GM23338 (cell line): ENCODE results near the gene NAP1L4. TPM values are rescaled to one million over a fixed set of nuclear protein-coding genes. Genes with fewer than 3 reads are reported as not detected.

Source experiments
- ATAC-seq: fragments of 200-7000 bp; cut with Tn5 transposase; 3 replicates; pipeline ENCODE4 v1.9.1; 2020
- DNase-seq: peaks from one replicate; pipeline ENCODE4 v3.0.0-alpha.2; 2015; ENCODE audit warnings: low spot score
- H2AFZ ChIP-seq: fragments of 200-600 bp; sonication (generic); 2 replicates; pipeline ENCODE4 v1.8.0; 2016; ENCODE audit warnings: antibody characterized with exemption, mild to moderate bottlenecking, moderate library complexity
- H3F3A ChIP-seq: fragments of 200-600 bp; sonication (generic); replicated peaks from 2 replicates; pipeline ENCODE4 v1.8.0; 2017; ENCODE audit warnings: antibody characterized with exemption, mixed run types, low read depth
- H3K27ac ChIP-seq: fragments of 200-600 bp; sonication (generic); 2 replicates; pipeline ENCODE4 v1.6.1; 2016; ENCODE audit warnings: low read depth
- H3K27me3 ChIP-seq: fragments of 200-600 bp; sonication (generic); 2 replicates; pipeline ENCODE4 v1.8.0; 2016; ENCODE audit warnings: mild to moderate bottlenecking, mixed run types, moderate library complexity; ENCODE audit not compliant: insufficient read depth
- H3K36me3 ChIP-seq: fragments of 200-600 bp; sonication (generic); 2 replicates; pipeline ENCODE4 v1.8.0; 2016; ENCODE audit warnings: mild to moderate bottlenecking; ENCODE audit not compliant: insufficient read depth
- H3K4me1 ChIP-seq: fragments of 200-600 bp; sonication (generic); 2 replicates; pipeline ENCODE4 v1.8.0; 2016; ENCODE audit warnings: mild to moderate bottlenecking, moderate library complexity; ENCODE audit not compliant: insufficient read depth
- H3K4me2 ChIP-seq: fragments of 200-600 bp; sonication (generic); 2 replicates; pipeline ENCODE4 v1.7.1; 2017; ENCODE audit warnings: mixed run types
- H3K4me3 ChIP-seq: fragments of 200-600 bp; sonication (generic); 2 replicates; pipeline ENCODE4 v1.6.1; 2016; ENCODE audit warnings: mixed run types
- H3K79me2 ChIP-seq: fragments of 200-600 bp; sonication (generic); replicated peaks from 2 replicates; pipeline ENCODE4 v1.8.0; 2017; ENCODE audit warnings: mild to moderate bottlenecking; ENCODE audit not compliant: insufficient read depth
- H3K9me2 ChIP-seq: fragments of 200-600 bp; sonication (generic); 2 replicates; pipeline ENCODE4 v1.8.0; 2017; ENCODE audit not compliant: insufficient read depth
- H4K20me1 ChIP-seq: fragments of 200-600 bp; sonication (generic); replicated peaks from 2 replicates; pipeline ENCODE4 v1.8.0; 2017; ENCODE audit warnings: mild to moderate bottlenecking; ENCODE audit not compliant: insufficient read depth
- H3K27ac Mint-ChIP-seq: 2 replicates; pipeline ENCODE4 v1.8.0; 2020; ENCODE audit warnings: inconsistent platforms, mild to moderate bottlenecking, moderate library complexity, mixed read lengths
- H3K27me3 Mint-ChIP-seq: 3 replicates; pipeline ENCODE4 v1.8.0; 2022; ENCODE audit warnings: low read depth, mild to moderate bottlenecking, moderate library complexity, mixed read lengths, inconsistent platforms; ENCODE audit not compliant: insufficient read depth, poor library complexity
- H3K36me3 Mint-ChIP-seq: 3 replicates; pipeline ENCODE4 v1.8.0; 2021; ENCODE audit warnings: low read depth, mild to moderate bottlenecking, inconsistent platforms, moderate library complexity, mixed read lengths
- H3K4me1 Mint-ChIP-seq: 3 replicates; pipeline ENCODE4 v1.8.0; 2020; ENCODE audit warnings: mild to moderate bottlenecking, inconsistent platforms, mixed read lengths
- H3K4me3 Mint-ChIP-seq: 3 replicates; pipeline ENCODE4 v1.8.0; 2021; ENCODE audit warnings: moderate library complexity, mild to moderate bottlenecking, inconsistent platforms, mixed read lengths
- H3K9me3 Mint-ChIP-seq: 3 replicates; pipeline ENCODE4 v1.8.0; 2020; ENCODE audit warnings: moderate library complexity, mild to moderate bottlenecking, inconsistent platforms, mixed read lengths
- EZH2phosphoT487 ChIP-seq: fragments of 200-600 bp; sonication (generic); IDR thresholded peaks from one replicate; pipeline ENCODE4 v1.8.1; 2018; ENCODE audit warnings: antibody characterized with exemption; ENCODE audit not compliant: unreplicated experiment
- REST ChIP-seq: IDR thresholded peaks from one replicate; pipeline ENCODE4 v1.6.1; 2018; ENCODE audit warnings: antibody characterized with exemption; ENCODE audit not compliant: unreplicated experiment
- ZNF462 ChIP-seq: fragments of 250-450 bp; sonication (Bioruptor Pico); IDR thresholded peaks from 2 replicates; pipeline ENCODE4 v1.5.0; 2020; ENCODE audit warnings: mild to moderate bottlenecking, moderate library complexity
- polyA plus RNA-seq: library from polyadenylated mRNA; unstranded; fragments of >200 nt; fragmentation: Nextera tagmentation; extraction: Ambion mirVana; gene quantifications from 2 replicates; pipeline ENCODE4 v1.2.1, GENCODE V29; 2016
- total RNA-seq: library from RNA; depleted of rRNA; stranded (reverse); fragments of >200 nt; shearing (Covaris generic); gene quantifications from 2 replicates; pipeline ENCODE4 v1.2.3, GENCODE V29; 2014

The NAP1L4 gene
- total and polyA plus RNA-seq, 2 experiments from 2014 or later = 181 to 189 TPM

GRCh38 chr11:2940921-2941821 lies 51.0 kb downstream of the NAP1L4 start:
- Mint-ChIP-seq H3K9me3 (peaks cover 40% of the 10 kb centered on the region), H3K27ac (0 out of 2 replicates have a peak overlapping the region, but pooled peaks have one; percentile 18), H3K27me3 (peaks cover 40% of the 10 kb centered on the region), H3K4me3 (no peak overlapping the region), H3K36me3 (peaks cover 53% of the 10 kb centered on the region), H3K4me1 (peaks cover 16% of the 10 kb centered on the region)
- Histone ChIP-seq H3F3A (peaks cover 22% of the 10 kb centered on the region), H3K36me3 (no peaks in the 10 kb centered on the region), H3K4me1 (peaks cover 18% of the 10 kb centered on the region), H3K27me3 (0 out of 2 replicates have a peak, but pooled peaks cover 2% of the 10 kb centered on the region), H3K4me2 (no peak overlapping the region), H3K27ac (no peak overlapping the region), H3K79me2 (no peaks in the 10 kb centered on the region; the same call in 1 of the 2 replicates), H4K20me1 (peaks cover 6% of the 10 kb centered on the region), H3K9me2 (no peaks in the 10 kb centered on the region), H3K4me3 (no peak overlapping the region), H2AFZ (no peak overlapping the region)
- DNase-seq (no peak), ATAC-seq (peak; percentile 22)
- TF ChIP-seq ZNF462 (CRISPR knock-in tag) (no peak), REST (no peak), EZH2phosphoT487 (no peak)
